ENCODE measurements around the gene SLC48A1.

SLC48A1 gene

DNA sequence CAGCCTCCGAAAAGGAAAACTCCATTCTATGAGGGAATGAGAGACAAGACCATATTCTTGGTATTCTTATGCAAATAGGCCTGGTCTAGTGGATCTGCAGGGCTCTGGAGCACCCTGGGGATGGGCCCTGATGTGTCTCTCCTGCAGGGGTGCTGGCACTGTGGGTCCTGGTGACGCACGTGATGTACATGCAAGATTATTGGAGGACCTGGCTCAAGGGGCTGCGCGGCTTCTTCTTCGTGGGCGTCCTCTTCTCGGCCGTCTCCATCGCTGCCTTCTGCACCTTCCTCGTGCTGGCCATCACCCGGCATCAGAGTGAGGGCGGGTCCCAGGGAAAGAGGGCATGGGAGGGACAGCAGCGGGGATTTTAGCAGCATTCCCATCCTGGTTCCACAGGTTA lies 5.8 kb downstream of the SLC48A1 start:
- no peak for DNase-seq

DNA sequence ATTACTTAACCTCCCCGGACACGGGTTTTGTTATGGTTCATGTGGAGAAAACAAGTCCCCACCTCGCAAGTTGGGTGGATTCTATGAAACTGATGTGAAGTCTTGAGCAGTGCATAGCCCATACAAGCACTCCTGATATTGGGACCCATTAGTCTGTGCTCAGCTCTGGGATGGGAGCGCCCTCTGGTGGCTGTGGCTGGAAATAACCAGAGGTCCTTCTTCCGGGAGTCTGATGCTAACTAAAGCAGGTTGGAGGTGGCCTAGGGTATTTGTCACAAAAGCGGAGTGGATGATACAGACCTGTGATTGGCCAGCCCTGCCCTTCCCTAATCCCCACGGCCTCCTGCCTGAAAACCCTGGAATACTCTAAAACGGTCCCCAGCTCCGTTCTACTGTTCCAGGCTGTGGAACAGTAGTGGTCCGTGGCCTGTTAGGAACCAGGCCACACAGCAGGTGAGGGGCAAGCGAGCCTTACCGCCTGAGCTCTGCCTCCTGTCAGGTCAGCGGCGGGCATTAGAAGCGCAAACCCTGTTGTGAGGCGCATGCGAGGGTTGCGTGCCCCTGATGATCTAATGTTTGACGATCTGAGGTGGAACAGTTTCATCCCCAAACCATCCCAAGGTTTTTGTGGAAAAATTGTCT lies 6.4 kb downstream of the SLC48A1 start:
- DNase-seq = peak; percentile 92

DNA sequence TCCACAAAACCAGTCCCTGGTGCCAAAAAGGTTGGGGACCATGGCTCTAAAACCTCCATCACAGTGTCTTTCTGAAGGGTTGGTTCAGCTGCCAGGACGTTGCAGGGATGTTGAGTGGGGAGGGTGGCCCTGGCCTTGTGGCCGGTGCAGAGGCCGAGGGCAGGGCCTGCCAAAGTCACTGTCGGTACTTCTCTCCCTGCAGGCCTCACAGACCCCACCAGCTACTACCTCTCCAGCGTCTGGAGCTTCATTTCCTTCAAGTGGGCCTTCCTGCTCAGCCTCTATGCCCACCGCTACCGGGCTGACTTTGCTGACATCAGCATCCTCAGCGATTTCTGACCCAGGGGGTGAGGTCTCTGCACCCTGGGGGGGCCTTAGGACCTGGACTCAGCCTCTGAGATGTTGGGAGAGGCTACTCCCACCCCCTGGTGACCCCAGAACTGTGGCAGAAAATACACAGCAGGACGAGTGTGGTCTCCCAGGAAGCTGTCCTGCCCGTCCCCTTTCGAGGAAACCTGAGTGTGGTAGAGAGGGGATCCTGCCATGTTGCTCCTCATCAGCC lies 7.0 kb downstream of the SLC48A1 start:
- no peak for DNase-seq

DNA sequence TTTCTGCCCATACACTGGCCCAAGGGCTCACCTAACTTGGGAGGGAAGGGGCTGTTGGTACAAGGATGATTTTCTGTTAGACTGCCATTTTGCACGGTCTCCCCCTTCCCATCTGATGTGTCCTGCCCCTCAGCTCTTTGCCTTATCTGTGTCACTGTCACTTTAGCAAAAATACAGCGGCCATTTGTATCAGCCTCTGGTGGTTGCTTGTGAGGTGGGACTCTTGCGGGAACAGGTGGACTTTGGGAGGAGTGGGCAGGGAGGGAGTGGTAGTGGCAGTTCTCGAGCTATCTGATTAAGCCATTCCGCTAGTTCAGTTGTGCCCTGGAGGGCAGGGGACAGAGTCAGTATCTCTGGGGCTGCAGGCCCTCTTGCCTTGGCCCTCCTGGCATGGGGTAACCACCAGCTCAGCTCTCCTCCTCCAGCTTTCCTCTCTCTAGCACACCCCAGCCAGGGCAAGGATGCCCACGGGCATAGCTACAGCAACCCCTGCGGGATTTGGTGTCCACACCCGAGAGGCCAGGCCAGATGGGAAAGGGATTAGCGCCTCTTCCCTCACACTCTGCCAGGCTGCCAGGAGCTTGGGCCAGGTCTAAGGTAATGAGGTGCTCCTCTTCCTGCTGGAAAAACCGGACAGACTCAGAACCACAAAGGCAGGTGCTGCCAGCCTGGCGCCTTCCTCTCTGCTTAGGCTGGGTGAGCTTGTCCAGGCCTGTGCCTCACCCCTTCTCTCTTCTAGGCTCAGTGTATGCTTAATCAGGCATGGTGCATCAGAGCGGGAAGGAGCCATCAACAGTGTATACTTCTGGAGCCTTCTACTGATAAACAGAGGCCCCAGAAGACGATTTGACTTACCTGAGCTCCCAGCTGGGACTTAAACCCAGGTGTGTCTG lies 8.7 kb downstream of the SLC48A1 start:
- no peak for DNase-seq

DNA sequence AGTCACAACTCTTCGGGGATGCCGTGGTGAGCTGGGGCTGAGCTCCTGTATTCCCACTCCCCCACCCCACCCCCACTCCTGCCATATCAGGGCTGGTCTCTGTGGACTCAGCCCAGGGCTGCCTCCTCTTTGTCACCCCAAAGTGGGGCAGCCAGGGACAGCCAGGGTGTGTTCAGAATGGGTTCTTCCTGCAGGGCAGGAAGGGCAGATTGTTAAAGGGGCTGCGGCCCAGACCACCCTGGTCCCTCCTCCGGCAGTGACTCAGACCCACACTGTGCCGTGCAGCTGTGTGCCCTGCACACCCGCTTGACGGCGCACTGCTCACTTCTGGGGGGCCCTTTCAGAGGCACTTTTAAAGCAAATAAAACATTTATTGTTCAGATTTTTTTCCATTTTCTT lies 9.3 kb downstream of the SLC48A1 start:
- no peak for DNase-seq

DNA sequence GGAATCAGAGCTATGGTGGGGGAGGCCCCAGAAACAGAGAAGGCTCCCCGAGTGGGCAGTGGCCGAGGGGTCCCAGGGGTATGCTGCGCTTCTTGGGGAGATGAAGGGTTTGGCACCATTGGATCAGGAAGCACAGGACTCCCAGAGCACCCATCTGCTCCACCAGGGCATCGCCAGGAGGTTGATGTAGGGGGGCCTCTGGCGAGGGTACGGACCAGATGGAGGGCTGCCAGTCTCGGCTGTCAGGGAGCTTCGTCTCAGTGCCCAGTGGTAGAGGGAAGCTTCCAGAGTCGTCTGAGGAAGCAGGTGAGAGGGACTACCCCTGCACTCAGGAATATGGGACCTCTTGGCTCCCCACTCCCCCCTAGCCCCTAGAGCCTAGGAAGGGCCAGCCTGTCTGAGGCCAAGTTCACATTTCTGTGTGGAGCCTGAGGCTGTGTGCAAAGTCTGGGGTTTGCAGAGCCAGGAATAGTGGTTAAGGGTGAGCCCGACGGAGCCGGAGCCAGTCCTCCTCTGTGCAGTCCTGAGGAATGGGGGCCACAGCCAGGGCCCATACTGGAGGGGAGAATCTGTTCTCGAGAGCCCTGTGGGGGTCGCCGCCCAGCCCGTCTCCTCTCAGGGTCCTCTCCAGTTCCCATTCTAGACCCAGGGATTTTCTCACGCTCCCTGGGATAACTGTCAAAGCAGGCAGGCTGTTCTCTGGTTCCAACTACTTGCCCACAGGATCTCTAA lies 10.2 kb downstream of the SLC48A1 start:
- DNase-seq = no peak

DNA sequence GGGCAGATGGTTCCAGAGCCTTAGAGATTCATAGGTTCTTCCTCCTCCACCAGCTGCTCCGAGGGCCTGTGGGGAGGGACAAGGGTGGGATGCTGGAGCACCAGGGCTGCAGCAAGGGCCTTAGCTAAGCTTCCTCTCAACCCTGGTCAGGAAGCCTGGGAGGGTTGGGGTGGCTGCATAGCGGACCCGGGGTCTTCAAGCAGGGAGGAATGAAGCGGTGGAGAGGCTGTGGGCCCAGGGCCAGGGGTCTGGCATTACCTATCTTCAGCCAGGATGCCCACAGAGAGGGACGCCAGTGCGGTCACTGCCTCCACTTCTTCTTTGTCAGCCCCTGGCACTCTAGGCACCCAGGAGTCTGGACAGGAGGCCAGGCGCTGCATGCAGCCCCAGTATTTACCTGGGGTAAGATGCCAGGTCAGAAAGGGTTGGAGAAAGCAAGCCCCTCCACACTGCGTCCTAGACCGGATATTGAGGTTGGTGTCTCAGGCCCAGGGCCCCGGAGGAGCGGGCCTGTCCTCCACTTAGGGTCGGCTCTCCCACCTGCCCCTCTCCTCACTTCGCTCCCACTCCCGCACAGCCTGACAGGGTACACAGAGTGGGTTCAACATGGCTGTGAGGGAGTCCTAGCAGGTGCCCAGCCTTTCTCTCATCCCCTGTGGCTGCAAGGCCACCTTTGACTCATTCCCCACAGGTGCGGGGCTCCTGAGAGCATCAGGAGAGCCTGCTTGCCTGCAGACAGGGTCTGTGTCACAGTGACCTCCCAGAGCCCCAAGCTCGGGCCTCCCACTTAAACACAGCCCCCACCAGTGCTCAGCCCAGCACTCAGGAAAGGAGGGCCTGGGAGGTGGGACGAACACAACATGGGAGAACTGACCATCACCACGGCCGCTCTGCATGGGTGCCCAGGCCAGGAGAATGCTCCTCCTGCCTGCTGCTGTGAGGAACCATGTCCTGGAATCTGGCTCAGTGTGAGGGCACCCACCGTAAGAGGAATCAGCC lies 11.1 kb downstream of the SLC48A1 start:
- no peak for DNase-seq

DNA sequence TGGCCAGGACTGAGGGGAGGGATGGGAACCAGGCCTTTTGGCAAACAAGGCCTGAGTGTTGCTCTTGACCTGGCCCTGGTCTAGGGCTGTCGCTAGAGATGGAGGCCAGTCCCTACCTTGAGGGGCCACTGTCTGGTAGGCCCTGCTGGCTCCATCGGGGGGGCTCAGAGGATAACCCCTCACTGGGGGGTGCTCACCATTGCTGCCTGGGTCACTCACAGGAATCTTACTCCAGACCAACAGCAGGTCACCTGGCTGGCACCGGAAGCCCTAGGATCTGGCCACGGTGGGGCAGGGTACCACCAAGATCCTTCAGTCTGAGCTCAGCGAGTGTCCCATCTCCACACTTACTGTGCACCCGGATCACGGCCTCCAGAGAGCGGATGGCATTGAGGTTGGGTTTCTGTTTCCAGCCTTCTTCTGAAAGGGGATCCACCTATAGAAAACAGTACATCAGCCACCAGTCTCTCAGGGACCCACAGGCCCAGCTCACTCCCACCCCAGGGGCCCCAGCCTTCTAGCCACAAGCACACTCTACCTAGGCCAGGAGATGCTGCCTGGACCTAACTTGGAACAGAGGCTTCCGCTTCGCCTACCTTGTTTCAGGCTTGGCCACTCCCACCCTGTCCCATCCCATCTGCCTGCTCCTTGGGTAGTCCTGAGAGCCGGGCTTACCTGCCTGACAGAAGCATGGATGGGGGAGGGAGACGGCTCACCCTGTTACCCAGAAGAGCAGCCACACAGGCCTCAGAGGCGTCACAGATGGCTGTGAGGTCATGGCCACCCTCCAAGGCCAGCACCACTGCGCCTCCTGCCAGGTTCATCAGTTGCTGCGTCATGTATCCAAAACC lies 12.2 kb downstream of the SLC48A1 start:
- no peak for DNase-seq

DNA sequence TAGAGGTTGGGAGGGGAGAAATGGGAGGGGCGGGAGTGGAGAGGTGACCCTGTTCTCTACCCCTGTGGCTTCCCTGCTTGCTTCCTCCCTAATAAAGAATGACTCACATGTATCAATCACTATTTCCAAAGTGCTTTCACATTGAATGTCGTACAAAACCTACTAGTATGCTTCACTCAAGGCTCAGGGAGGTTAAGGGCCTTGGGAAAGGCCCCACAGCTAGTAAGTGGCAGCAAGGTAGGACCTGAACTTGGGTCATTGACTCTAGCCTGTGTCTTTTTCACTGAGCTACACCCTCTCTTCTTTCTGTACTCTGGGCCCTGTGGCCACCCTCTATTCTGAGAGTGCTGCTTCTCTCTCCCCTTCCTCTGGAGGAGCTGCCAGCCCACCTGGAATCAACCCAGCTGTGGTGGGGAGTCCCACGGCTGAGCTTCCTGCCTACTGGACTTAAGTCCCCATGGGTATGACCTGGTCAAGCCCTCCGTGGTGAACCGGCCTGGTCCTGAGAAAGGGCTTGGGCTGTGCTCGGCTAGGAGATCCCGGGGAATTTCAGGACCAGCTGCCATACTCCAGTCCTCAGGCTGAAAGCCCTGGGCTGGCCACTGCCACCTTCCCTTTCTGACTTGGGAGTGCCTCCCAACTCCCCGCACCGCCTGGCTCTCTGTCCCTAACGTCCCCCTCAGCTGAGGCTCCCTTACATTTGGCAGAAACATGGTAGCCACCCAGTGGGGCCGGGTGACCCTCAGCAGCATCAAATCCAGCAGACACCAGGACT lies 13.0 kb downstream of the SLC48A1 start:
- no peak for DNase-seq

DNA sequence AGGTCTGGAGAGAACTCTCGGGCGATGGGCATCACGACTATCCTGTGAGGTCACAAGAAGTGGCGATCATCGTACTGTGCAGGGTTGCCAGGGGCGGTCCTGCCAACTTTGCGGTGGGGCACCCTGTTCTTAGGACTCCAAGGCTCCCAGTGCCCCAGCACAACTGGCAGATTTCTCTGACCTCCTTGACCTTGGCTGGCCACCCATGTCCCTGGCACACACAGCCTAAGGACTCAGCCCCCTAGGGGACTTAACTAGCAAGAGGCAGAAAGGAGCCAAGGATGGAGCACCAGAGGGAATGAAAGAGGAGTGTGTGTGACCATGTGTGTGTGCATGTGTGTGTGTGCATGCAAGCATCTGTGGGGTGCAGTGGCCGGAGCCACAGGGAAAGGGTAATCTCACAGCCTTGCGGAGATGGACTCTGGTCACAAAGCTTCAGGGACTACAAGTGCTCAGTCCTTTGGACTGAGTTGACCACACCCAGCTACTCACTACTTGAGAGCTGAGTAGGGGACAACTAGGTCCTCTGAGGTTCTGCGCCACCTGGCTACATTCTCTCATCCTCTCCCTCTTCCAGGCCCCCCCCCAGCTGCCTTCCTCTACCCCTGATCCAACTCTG lies 13.7 kb downstream of the SLC48A1 start:
- DNase-seq = no peak

DNA sequence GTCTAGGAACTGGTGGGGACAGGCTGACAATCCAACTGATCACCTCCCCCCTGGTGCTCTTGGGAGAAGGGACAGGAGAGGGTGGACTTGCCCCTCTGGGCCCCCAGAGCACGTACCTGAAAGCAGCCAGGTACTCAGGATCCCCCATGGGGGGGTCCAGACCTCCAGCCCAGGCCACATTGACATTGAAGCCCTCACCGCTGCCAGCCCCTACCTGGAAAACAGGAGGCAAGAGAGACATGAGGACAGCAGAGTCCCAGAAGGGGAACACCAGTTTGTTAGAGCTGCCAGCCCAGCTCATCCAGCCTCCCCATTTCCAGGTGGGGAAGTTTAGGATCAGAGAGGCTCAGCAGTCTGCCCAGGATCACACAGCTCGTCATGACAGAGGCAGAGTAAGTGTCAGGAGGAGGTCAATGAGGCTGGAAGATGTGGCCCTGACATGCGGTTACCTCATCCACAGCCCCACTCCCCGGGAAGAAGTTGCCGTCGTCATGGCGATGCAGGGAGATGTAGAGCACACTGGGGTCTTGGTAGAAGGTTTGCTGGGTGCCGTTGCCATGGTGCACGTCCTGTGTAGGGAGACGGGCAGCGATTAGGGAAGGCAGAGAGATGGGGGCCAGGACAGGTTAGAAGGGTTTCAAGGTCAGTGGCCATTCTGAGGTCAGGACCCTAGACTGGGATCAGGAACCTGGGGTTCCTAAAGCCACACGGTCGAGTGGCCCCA lies 14.7 kb downstream of the SLC48A1 start:
- DNase-seq = no peak

DNA sequence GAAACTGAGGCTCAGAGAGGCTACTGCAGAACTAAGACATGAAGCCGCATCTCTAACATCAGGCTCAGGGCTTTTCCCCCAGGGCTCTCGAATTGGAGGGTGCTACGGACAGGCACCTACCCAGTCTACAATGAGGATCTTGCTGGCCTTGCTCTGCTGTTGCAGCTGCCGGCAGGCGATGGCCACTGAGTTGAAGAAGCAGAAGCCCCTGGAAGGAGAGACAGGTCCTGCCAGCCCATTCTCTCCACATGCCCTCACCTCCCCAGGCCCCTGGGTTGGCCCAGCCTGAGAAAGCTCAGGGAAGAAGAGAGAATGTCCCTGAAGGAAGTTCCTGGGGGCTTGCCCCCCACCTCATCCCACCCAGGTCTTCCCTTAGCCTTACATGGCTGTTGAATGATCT lies 16.1 kb downstream of the SLC48A1 start:
- DNase-seq = no peak

DNA sequence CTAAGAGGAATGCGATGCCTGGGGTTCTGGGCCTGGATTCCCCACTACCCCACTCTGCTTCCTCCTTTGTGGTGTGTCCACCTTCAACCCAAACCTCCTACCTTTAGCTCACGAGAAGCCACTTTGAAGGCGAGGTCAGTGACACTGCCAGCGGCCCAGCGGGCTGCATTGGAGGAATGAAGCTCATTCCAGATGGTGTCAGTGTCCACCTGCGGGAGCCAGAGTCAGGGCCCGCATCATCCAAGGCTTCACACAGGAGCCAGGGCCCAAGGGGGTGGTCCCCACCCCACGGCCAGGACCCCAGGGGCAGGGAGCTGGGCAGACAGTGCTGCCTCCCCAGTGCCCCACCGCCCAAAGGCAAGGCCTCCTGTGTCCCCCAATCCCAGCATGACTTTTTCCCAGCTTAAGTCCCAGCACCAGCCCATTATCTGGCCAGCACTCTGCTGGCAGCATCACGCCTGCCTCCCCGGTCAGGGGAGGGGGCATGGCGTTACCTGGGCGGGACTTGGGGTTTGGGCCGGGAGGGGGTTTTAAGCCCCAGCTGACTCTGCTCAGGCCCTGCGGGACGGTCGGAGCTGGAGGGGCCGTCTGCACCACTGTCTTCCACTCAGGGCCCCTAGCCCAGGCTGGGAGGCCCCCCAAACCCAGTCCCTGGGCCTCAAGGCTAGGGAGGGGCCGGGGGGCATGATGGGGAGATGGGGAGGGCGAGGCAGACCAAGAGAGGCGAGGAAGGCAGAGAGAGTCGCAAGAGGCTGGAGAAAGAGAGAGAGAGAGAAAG lies 16.9 kb downstream of the SLC48A1 start:
- no peak for DNase-seq

DNA sequence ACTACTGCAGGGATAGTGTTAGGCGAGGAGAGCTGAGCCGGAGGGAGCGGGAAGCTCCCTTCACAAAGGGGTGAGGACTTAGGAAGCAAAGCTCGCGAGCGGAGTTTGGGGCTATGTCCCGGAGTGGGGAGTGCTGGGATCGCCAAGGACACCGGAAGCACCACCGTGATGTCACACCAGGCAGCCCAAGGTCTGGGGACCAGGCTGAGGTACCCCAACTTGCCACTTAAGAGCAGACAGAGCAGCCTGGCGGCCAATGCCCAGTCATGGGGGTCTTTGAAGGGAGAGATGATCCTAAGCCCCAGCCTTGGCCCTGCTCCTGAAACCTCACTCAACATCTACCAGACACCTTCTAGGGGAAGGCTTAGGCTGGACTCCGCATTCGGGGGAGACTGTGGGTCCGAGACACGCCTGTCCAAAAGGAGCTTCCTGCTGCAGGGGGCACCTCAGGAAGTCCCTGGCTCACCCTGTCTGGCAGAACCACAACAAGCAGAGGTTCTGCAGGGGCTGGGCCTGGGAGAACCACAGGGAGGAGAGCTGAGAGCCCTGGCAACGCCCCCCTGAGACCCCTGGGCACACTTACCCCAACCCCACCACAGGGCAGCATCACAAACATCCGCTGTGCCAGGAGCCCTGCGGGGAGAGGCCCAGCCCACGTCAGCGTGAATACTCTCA lies 17.8 kb downstream of the SLC48A1 start:
- DNase-seq = no peak

DNA sequence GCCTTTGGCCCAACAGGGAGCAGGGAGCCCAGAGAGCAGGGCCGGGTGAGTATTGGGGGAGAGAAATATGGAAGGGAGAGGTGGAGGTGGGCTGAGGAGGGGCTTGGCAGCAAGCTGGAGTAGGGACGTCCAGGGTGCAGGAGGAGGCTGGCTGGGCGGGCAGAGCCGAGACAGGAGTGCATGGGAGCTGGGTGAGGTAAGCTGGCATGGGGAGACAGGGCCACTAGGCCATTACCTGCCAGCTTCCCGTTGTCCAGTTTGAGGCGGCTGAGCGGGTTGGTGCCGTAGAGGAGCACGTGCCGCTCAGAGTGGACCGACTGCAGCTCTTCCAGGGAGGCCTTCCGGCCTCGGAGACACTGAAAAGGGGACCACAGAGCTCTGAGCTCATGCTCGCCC lies 18.3 kb downstream of the SLC48A1 start:
- DNase-seq = no peak

DNA sequence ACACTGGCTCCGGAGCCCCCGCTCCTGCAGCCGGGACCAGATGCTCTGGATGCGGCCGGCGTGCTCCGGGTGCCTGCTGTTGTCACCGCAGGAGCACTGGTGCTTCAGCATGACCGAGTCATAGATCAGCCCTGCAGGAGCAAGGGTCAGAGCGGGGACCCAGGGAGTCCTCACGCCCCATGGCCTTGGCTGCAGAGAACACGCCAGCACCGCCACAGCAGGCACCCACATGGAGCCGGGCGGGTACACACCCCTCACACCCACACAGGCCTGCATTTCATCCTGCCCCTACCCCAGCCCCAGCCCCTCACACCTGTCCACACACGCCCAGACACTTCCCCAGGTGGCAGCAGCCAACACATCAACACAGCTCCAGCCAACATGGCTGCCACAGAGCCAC lies 18.8 kb downstream of the SLC48A1 start:
- DNase-seq = no peak

DNA sequence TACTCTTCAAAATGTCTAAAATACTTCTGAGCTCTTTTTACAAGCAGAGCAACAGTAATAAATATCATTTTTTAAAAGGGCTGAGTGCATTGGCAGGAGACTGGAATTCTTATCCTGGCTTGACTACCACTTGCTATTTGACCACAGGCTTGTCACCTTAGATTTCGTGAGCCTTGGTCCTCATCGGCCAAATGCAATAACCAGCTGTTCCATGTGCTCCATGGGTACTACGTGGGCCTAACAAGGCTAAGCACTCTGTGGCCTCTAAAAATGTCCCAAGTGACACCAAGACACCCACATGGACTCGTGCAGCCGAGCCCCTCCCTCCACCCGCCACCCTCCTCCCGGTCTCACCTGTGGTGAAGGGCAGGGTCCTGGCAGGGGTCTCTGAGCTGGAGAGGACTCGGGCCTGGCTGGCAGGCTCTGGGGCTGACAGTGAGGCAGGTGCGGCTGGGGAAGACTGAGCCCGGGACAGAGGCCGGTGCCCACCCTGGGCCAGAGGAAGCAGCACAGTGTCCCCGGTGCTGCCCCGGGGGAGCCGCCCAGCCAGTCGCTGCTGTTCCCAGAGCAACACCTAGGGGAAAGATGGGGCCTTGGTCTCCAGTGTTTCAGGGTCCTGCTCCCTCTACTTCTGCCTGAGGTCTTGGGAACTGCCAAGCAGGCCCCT lies 20.1 kb downstream of the SLC48A1 start:
- DNase-seq = no peak

All from CD4-positive, alpha-beta T cell treated with Interleukin-21 for 1 hour (primary cell).